Cortex of kidney (tissue), 1 donor: ENCODE data around the gene SLC25A26.
"Not testable (repeated sequence)": the region's sequence is repeated elsewhere in the genome, so short reads cannot be mapped to it uniquely, and the experiment has no call there.

Experiments used
- DNase-seq: peaks from one replicate; lab custom pipeline; 2025; lab: John Stamatoyannopoulos, UW

SLC25A26 gene

DNA sequence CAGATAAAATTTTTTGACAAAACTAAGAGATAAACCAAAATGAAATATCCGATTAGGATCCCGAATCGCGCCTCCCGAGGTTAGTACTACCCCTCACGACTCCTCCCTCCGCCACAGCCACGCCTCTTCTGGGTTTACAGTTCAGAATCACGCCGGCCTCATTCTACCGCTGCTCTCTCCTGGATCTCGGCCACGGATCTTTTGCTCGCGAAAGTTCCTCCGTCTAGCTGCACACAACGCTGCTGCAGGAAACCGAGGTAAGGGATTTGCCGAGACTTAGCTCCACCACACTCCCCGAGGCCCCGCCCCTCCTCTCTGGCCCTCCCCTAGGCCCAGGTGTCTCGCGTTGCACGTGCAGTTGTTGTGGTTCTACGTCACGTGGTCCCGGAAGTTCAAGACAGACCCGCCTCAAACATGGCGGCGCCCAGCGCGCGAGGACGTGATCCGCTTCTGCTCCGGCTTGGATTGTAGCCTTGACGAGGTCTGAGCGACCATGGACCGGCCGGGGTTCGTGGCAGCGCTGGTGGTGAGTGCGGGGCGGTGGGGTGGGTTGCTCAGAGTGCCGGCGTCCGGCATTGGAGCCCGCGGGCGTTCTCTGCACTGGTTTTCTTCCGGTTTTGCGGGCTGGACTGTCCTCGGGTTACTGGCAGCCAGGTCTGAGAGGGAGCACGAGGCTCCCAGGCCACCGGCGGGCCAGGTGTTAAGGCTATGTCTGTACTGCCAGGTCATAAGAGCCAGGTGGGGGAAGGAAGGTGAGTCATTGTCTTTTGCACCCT, at the start of gene SLC25A26:
SLC25A26 (plus strand) TSS at position 400 of the 776 bp plus-strand sequence; CDS start at position 494, 94 bp downstream.
- peak; percentile 56 for DNase-seq

DNA sequence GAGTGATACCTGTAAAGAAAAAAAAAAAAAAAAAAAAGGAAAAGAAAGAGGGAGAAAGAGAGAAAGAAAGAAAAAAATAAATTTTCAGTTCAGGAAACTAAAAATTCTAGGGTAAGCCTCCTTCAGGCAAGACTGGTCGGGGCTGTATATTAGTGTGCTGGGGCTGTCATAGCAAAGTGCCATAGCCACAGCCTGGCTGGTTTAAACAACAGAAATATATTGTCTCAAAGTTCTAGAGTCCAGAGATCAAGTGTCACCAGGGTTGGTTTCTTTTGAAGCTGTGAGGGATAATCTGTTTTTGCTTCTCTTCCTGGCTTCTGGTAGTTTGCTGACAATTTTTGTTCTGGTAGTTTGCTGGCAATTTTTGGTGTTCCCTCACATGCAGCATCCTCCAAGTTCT, 48.4 kb upstream of the SLC25A26 start:
- DNase-seq = no peak

GRCh38 chr3:66177026-66177425, 43.8 kb upstream of the SLC25A26 start:
- no peak for DNase-seq

DNA sequence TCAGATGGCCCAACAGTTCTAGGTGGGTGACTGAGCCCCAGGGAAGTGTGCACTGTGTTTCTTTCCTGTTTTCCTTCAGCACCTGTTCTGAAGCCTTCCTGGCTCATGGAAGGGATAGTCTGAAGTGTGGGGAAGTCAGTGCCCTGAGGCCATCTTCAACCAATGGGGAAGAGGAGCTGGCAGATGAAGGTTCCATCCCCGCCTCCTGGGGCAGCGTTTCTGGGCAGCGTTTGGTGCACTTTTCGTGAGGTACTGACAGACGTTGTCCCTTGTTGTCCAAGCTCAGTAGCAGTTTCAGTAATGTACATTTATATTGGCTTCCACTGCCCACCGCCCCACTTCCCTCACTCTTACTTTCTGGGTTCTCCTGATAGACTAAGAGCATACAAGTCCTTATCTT, 42.6 kb upstream of the SLC25A26 start:
- no peak for DNase-seq

DNA sequence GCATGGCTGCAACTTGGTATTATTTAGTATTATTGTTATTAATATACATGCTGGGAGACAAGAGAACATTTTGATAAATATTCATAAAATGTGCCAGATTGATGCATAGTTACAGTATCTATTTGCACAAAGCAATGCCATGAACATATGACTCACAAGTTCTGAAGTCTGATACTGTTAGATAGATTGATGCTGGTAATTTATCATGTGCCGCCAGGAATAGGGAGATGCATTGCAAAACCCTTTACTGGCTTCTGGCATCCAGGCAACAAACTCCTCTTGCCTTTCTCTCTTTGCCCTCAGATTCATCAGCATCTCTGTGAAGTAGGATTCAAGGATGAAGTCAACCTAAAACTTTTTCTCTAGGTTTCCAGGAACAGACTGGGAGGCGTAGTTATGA, 41.0 kb upstream of the SLC25A26 start:
- DNase-seq = no peak

DNA sequence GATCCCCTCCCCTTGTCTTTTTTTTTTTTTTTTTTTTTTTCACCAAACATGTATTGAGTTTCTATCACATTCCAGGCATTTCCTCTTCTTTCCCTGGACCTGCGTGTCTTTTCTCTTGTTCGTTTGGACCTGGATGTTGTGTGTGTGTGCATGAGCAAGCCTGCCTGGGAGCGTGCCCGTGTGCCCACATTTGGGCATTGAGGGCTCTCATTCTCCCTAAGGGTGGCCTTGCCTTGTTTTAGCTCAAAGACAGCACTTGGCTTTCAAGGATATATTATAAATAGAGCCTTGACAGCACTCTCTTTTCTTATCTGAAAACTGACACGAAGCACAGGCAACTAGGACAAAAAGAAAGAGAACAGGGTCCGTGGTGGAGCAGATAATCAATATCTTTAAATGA, 39.0 kb upstream of the SLC25A26 start:
- DNase-seq = no peak

DNA sequence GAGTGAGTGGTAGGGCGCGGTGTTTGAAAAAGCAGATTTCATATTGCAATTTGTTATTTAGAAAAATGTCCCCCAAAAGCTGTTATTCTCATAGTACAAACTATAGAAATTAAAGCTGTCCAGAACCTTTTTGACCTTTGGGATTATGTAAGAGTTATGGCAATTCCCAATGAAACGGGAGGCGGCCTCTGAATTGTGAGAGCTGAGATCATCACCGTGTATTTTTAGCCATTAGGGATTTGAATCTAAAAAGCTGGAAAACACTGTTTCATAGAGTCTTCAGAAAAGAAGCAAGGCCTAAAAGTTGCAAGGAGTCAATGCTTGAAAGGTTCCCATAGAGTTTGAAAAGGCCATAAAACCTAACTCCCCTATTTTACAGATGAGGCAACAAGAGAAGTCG, 38.6 kb upstream of the SLC25A26 start:
- no peak for DNase-seq

- no peak for DNase-seq
Observed at GRCh38 chr3:66186545-66186944, 34.3 kb upstream of the SLC25A26 start.

DNA sequence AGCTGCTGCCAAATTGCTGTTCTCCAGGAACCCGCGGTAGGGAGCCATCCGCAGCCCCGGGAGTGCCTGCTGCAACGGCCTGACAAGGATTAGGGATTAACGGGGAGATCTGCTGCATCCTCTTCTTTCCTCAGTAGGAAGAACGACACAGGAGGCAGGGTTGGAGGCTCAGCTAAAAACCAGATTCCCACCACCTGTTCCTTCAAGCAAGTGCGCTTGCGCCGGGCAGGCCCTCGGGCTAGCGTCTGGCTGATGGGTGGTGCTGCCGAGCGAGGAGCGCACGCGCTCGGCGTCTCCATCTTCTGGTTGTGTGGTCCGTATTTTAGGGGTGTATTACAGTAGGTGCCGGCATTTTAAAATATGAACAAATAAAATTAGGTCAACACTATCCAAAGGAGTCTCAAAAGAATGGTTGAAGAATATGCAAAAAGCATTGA, 25.4 kb upstream of the SLC25A26 start:
- no peak for DNase-seq

GRCh38 chr3:66196633-66197032, 24.2 kb upstream of the SLC25A26 start:
- DNase-seq = no peak

DNA sequence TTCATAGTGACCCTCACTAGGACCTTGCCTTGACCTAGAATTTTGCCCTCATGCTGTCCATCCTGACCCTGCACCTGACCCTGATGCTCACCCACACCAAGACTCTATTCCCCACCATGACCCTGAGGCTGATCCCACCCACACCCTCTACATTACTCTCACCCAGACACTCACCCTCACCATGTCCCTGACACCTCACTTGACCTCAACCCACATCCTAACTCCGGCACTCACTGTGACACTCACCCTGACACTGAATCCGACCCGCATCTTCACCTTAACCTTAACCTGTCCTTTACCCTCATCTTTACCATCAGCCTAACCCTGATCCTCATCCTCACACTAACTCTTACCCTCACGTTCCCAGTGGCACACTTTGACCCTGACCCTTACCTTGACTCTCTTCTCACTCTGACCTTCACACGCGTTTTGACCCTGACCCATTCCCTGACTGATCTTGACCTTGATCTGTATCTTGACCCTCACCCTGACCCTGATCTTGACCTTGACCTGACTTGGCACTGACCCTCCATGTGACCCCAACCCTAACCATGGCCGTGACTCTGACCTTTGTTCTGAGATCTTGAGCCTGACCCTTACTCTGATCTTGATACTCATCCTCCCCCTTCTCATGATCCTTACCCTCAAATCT, 22.2 kb upstream of the SLC25A26 start:
- DNase-seq = no peak

DNA sequence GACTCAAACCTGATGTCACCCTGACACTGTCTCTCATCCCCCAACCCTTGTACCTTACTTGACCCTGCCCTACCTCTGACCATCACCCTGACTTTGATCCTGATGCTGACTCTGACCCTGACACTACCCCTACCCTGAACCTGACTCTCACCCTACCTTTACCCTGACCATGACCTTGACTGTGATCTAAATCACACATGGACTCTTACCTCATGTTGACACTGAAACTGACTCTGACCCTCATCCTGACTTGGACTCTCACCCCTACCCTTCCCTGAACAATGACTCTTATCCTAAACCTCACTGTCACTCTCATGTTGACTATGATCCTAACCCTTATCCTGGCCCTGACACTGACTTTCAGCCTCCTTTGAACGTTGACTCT, 21.7 kb upstream of the SLC25A26 start:
- DNase-seq = no peak

DNA sequence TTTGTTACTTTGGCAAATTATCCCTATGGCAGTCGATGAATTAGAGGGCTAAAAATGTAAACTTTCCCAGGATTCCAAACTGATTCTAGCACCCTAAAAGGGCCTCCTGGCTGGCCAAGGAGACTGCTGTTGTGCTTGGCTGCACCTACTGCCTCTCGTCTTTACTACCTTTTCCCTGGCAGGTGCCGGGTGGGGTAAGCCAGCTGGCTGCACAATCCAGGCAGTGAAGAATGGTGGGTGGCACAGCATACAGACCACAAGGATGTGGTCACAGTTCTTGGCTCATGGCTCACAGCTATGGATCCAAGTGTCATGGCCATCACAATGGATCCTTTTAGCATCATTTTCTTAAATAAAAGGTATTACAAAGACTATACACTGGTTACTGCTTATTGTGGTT, 20.7 kb upstream of the SLC25A26 start:
- DNase-seq = no peak

- no peak for DNase-seq
Observed at GRCh38 chr3:66200786-66201185, 20.0 kb upstream of the SLC25A26 start.

DNA sequence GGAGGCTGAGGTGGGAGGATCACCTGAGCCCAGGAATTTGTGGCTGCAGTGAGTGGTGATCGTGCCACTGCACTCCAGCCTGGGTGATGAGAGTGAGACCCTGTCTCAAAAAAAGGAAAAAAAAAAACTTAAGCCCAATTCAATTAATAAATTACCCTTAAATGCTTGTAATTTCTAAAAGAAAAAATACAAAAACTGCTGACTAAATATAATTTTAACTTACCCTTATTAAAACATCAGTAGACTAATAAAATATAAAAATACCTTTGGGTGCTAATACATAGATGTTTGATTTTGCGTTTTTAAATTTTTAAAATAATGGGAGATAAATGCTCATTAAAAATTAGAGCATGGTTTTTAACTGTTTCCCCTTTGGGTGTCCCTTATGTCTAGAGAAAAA, 17.5 kb upstream of the SLC25A26 start:
- no peak for DNase-seq

GRCh38 chr3:66206806-66207205, 14.0 kb upstream of the SLC25A26 start:
- DNase-seq = no peak

GRCh38 chr3:66208189-66208588, 12.6 kb upstream of the SLC25A26 start:
- DNase-seq = no peak

- DNase-seq = no peak
Observed at GRCh38 chr3:66210687-66211295, 10.0 kb upstream of the SLC25A26 start.

DNA sequence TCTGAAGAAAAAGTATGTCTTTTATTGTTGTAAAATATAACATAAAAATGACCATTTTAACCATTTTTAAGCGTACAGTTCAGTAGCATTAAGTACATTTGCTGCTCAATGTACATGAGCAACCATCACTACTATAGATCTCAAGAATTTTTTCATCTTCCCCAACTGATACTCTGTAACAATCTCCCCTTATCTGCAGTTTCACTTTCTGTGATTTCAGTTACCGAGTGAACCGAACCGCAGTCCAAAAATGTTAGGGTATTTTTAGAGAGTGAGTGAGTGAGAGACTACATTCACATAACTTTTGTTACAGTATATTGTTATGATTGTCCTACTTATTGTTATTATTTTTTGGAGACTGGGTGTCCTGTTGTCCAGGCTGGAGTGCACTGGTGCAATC, 9.0 kb upstream of the SLC25A26 start:
- DNase-seq = no peak

GRCh38 chr3:66215106-66215505, 5.7 kb upstream of the SLC25A26 start:
- no peak for DNase-seq

DNA sequence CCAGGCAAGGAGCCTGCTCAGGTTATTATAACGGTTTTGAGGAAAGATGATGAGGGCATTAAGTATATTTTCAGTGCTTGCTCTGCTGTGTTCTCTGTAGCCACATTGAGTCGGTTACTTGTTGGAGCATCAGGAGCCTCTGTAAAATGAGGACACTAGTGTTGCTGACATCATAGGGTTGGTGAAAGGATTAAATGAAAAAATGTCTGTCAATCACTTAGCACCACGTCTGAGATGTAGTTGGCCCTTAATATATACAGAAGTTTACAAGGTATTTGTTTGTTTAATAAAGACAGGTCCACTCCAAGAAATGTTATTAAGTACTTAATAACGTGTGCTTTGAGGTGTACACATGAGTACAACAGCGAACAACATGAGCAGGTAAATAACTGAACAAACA, 735 bp upstream of the SLC25A26 start:
- DNase-seq = no peak

DNA sequence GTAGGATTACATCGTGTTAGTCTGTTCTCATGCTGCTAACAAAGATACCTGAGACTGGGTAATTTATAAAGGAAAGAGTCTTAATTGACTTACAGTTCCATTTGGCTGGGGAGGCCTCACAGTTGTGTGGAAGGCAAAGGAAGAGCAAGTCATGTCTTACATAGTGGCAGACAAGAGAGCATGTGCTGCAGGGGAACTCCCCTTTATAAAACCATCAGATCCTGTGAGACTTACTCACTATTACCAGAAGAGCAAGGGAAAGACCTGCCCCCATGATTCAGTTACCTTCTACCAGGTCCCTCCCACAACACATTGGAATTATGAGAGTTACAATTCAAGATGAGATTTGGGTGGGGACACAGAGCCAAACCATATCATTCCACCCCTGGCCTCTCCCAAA, 3.4 kb downstream of the SLC25A26 start:
- no peak for DNase-seq

GRCh38 chr3:66226093-66226492, 5.3 kb downstream of the SLC25A26 start:
- DNase-seq = not testable (repeated sequence)
